Stomach (tissue), 9 donors: ENCODE data around the gene AKAP8L. TPM values are rescaled to one million over a fixed set of nuclear protein-coding genes. Genes with fewer than 3 reads are reported as not detected.
A peak's percentile ranks its signal among the peaks of the same experiment; 100 is the strongest.

Source experiments
- DNase-seq, 2 donors: peaks; one replicate each; pipeline versions ENCODE4 v3.0.0 to v3.0.0-alpha.2; 2013 to 2019
- H3K27ac ChIP-seq, 5 donors: fragments of 200-600 bp in 4 of 5; sonication (generic) in 4 of 5; one replicate each; pipeline ENCODE4 v1.5.1; 2013 to 2019; ENCODE audit warnings: mild to moderate bottlenecking in 1 of 5, moderate library complexity in 1 of 5
- H3K27me3 ChIP-seq, 3 donors: fragments of 200-600 bp; sonication (generic); one replicate each; pipeline ENCODE4 v1.5.1; 2017 to 2019; ENCODE audit warnings: mixed run types in 1 of 3
- H3K36me3 ChIP-seq, 4 donors: fragments of 200-600 bp; sonication (generic); 1 replicate in 3 of 4; 2 replicates in 1 of 4; pipeline ENCODE4 v1.5.1; 2016 to 2019
- H3K4me1 ChIP-seq, 4 donors: fragments of 200-600 bp; sonication (generic); one replicate each; pipeline ENCODE4 v1.5.1; 2016 to 2019
- H3K4me3 ChIP-seq, 4 donors: fragments of 200-600 bp; sonication (generic) in 3 of 4; one replicate each; pipeline ENCODE4 v1.5.1; 2016 to 2019; ENCODE audit warnings: mild to moderate bottlenecking in 1 of 4
- H3K9me3 ChIP-seq, 4 donors: fragments of 200-600 bp; sonication (generic); one replicate each; pipeline ENCODE4 v1.5.1; 2016 to 2019
- CTCF ChIP-seq, 7 experiments: fragments of 450-650 bp in 4 of 7; fragments of 200-600 bp in 3 of 7; sonication (generic) in 3 of 7; IDR thresholded peaks; one replicate each; pipeline ENCODE4 v1.5.1; 2016 to 2019; ENCODE audit warnings: antibody characterized with exemption in 7 of 7, control low read depth in 2 of 7, mild to moderate bottlenecking in 1 of 7
- EP300 ChIP-seq: sonication (generic); formaldehyde crosslinking; IDR thresholded peaks from one replicate; pipeline ENCODE4 v1.6.1; 2017; ENCODE audit warnings: antibody characterized with exemption
- POLR2A ChIP-seq, 4 donors: fragments of 450-650 bp; IDR thresholded peaks; one replicate each; pipeline ENCODE4 v1.6.1; 2016; ENCODE audit warnings: antibody characterized with exemption in 4 of 4, control low read depth in 2 of 4, mild to moderate bottlenecking in 1 of 4, moderate library complexity in 1 of 4
- POLR2AphosphoS5 ChIP-seq, 3 donors: sonication (generic); formaldehyde crosslinking; IDR thresholded peaks; one replicate each; pipeline ENCODE4 v1.6.1; 2016; ENCODE audit warnings: antibody characterized with exemption in 3 of 3
- WGBS, 5 donors: extraction: QIAGEN DNeasy Blood & Tissue Kit in 3 of 5; methylation state at CpG; one replicate each; pipeline versions ENCODE4 v1.1.5 to v1.1.7; 2013 to 2018; 5-methylcytosine and 5-hydroxymethylcytosine counted together
- intact Hi-C: fragments of 100-400 bp; cut with DNase I; formaldehyde crosslinking; loops from one replicate; pipeline ENCODE4 v1.15.1; 2023; ENCODE audit warnings: low total_unique reads
- polyA plus RNA-seq, 3 donors: library from polyadenylated mRNA; stranded (reverse); fragments of 200-250 nt; gene quantifications; one replicate each; pipeline ENCODE4 v1.2.3, GENCODE V29; 2013
- total RNA-seq, 5 donors: library from RNA; depleted of rRNA; stranded (reverse); fragments of >200 nt; gene quantifications; one replicate each; pipeline versions ENCODE4 v1.1.0 to v1.2.3, GENCODE V29; 2014 to 2016
- donor health status: healthy with polysubstance abuse.
- donor health status: Bipolar disorder and iron deficiency.
- donor health status: healthy.

AKAP8L gene
- total and polyA plus RNA-seq, 8 donors, result 67.8 to 320 (median 91.6) TPM

- peaks cover 24 to 40% (median 31%) of the 10 kb centered on the region in 4 donors for H3K4me1 ChIP-seq
- no peaks in the 10 kb centered on the region for H3K9me3 ChIP-seq
- TF ChIP-seq POLR2A (IDR thresholded peaks at IDR 0.05) (no peak), EP300 (no peak)
- WGBS, 5 donors, result 19 to 31% (median 23%) methylated on average over 37 to 54 of the region's 54 CpGs
- peaks cover 8 to 67% (median 31%) of the 10 kb centered on the region in 3 donors for H3K27me3 ChIP-seq
- H3K36me3 ChIP-seq, result peaks cover 0 to 53% (median 3%) of the 10 kb centered on the region in 4 donors
- H3K4me3 ChIP-seq, result peak overlapping the region in 3 of 4 donors; percentile 20 to 31 (median 27)
- no peak overlapping the region for H3K27ac ChIP-seq
- intact Hi-C loops, result loop anchor here (10.0 kb wide), 1 partner anchor 97 kb away; no protein-coding TSS in a partner anchor
- DNase-seq, result no peak
Observed at GRCh38 chr19:15457701-15458484, 39.1 kb upstream of the AKAP8L start.

GRCh38 chr19:15456871-15457700 lies 38.3 kb upstream of the AKAP8L start:
- WGBS, 5 donors, result 10 to 47% (median 25%) methylated on average over 19 to 86 of the region's 86 CpGs
- peaks cover 27 to 48% (median 39%) of the 10 kb centered on the region in 4 donors for H3K4me1 ChIP-seq
- no peak overlapping the region for H3K27ac ChIP-seq
- intact Hi-C loops, result loop anchor here (10.0 kb wide), 1 partner anchor 98 kb away; no protein-coding TSS in a partner anchor
- DNase-seq, result peak in 1 of 2 donors; percentile 64
- H3K27me3 ChIP-seq, result peaks cover 8 to 60% (median 31%) of the 10 kb centered on the region in 3 donors
- no peak for TF ChIP-seq EP300
- no peak for TF ChIP-seq CTCF (IDR thresholded peaks at IDR 0.05)
- no peak for TF ChIP-seq POLR2A (IDR thresholded peaks at IDR 0.05)
- H3K9me3 ChIP-seq, result no peaks in the 10 kb centered on the region
- peak overlapping the region; percentile 13 to 31 (median 24) for H3K4me3 ChIP-seq
- peaks cover 0 to 55% (median 3%) of the 10 kb centered on the region in 4 donors for H3K36me3 ChIP-seq

DNA sequence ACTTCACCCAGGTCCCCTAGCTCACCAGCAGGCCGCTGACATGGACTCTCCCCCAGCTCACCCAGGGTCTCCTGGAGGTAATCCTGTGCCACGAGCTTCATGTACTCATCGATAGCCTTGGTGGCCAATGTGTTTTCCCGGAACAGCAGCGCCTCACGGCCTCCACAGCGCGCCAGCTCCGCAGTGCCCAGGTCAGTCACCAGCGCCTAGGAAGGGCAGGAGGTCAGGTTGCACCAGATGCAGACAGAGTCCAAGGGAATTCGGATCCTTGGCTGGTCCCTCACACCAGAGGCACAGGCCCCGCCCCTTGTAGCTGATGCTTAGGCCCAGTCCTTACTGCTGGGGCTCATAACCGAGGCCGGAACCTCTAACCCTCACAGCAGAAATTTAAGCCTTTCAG lies 37.7 kb upstream of the AKAP8L start:
- peaks cover 8 to 59% (median 31%) of the 10 kb centered on the region in 3 donors for H3K27me3 ChIP-seq
- H3K9me3 ChIP-seq, result no peaks in the 10 kb centered on the region
- DNase-seq, result no peak
- intact Hi-C loops, result loop anchor here (10.0 kb wide), 1 partner anchor 98 kb away; no protein-coding TSS in a partner anchor
- H3K27ac ChIP-seq, result no peak overlapping the region
- 30 to 76% (median 34%) methylated on average over 13 to 14 of the region's 14 CpGs for WGBS, 5 donors
- peaks cover 0 to 54% (median 3%) of the 10 kb centered on the region in 4 donors for H3K36me3 ChIP-seq
- H3K4me3 ChIP-seq, result peak overlapping the region in 1 of 4 donors; percentile 27
- peaks cover 27 to 54% (median 43%) of the 10 kb centered on the region in 4 donors for H3K4me1 ChIP-seq
- TF ChIP-seq POLR2A (IDR thresholded peaks at IDR 0.05) (no peak), POLR2AphosphoS5 (IDR thresholded peaks at IDR 0.05) (no peak), EP300 (no peak), CTCF (IDR thresholded peaks at IDR 0.05) (no peak)

DNA sequence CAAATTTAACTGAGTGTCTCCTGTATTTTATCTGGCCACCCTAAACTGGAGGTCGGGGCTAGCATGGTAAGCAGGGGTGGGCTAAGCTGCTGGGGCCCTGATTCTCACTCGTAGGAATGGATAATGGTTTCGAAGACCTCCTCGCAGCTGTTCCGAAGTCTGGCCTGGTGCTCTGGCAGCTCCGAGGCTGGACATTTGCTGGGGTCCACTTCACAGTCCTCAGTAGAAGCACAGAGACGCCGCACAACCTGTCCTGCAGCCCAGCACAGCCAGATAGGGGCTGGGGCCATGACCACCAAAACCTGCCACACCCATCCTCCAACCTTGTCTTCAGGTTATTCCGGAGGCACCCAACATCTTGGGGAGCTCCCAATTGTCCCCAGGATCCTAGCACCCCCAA lies 37.2 kb upstream of the AKAP8L start:
- H3K27ac ChIP-seq, result no peak overlapping the region
- H3K36me3 ChIP-seq, result peaks cover 0 to 50% (median 3%) of the 10 kb centered on the region in 4 donors
- TF ChIP-seq POLR2AphosphoS5 (IDR thresholded peaks at IDR 0.05) (no peak), EP300 (no peak), POLR2A (IDR thresholded peaks at IDR 0.05) (no peak), CTCF (IDR thresholded peaks at IDR 0.05) (no peak)
- 85 to 90% (median 88%) methylated on average over 9 of the region's 9 CpGs for WGBS, 5 donors
- intact Hi-C loops, result loop anchor here (10.0 kb wide), 1 partner anchor 99 kb away; no protein-coding TSS in a partner anchor
- H3K9me3 ChIP-seq, result no peaks in the 10 kb centered on the region
- no peak for DNase-seq
- H3K27me3 ChIP-seq, result peaks cover 8 to 55% (median 31%) of the 10 kb centered on the region in 3 donors
- H3K4me1 ChIP-seq, result peaks cover 27 to 54% (median 43%) of the 10 kb centered on the region in 4 donors
- no peak overlapping the region for H3K4me3 ChIP-seq
